ENCODE results near the gene MYL5.
"Not testable (repeated sequence)": the region's sequence is repeated elsewhere in the genome, so short reads cannot be mapped to it uniquely, and the experiment has no call there.

DNA sequence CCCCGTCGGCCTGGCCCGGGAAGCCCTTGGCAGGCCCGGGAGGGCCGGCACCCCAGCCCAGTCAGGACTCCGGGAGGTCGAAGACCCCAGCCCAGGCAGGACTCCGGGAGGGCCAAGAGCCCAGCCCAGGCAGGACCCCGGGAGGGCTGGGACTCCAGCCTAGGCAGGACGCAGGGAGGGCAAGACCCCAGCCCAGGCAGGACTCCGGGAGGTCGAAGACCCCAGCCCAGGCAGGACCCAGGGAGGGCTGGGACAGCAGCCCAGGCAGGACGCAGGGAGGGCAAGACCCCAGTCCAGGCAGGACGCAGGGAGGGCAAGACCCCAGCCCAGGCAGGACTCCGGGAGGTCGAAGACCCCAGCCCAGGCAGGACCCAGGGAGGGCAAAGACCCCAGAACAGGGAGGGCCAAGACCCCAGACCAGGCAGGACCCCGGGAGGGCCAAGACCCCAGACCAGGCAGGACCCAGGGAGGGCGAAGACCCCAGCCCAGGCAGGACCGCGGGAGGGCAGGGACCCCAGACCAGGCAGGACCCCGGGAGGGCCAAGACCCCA is 31.8 kb downstream of the MYL5 start:
- not testable (repeated sequence) for TF ChIP-seq ZBTB33 (CRISPR knock-in tag; IDR thresholded peaks at IDR 0.05); AHR (CRISPR knock-in tag; IDR thresholded peaks at IDR 0.05); ZXDC (CRISPR knock-in tag; IDR thresholded peaks at IDR 0.05); SRF (IDR thresholded peaks at IDR 0.05; ENCODE audit: low read depth, low read length); SAFB2 (CRISPR knock-in tag; IDR thresholded peaks at IDR 0.05; ENCODE audit: borderline replicate concordance, low read depth); MTA3 (CRISPR knock-in tag; IDR thresholded peaks at IDR 0.05); EZH2 (conservative IDR thresholded peaks at IDR 0.05; ENCODE audit: low read depth, low read length); SRSF4 (IDR thresholded peaks at IDR 0.05; ENCODE audit: low read depth, low read length, poor library complexity, severe bottlenecking); FOSL1 (CRISPR knock-in tag; IDR thresholded peaks at IDR 0.05; ENCODE audit: borderline replicate concordance); POLR2A (IDR thresholded peaks at IDR 0.05; ENCODE audit: insufficient read depth in 1 of 2, low read depth in 2 of 2, low read length in 2 of 2); ZFYVE20 (CRISPR knock-in tag; IDR thresholded peaks at IDR 0.05; ENCODE audit: borderline replicate concordance, low read depth); ZBTB3 (CRISPR knock-in tag; IDR thresholded peaks at IDR 0.05; ENCODE audit: borderline replicate concordance, low read depth); DNMT3B (CRISPR knock-in tag; conservative IDR thresholded peaks at IDR 0.05)
- TF ChIP-seq, protein P1, sequence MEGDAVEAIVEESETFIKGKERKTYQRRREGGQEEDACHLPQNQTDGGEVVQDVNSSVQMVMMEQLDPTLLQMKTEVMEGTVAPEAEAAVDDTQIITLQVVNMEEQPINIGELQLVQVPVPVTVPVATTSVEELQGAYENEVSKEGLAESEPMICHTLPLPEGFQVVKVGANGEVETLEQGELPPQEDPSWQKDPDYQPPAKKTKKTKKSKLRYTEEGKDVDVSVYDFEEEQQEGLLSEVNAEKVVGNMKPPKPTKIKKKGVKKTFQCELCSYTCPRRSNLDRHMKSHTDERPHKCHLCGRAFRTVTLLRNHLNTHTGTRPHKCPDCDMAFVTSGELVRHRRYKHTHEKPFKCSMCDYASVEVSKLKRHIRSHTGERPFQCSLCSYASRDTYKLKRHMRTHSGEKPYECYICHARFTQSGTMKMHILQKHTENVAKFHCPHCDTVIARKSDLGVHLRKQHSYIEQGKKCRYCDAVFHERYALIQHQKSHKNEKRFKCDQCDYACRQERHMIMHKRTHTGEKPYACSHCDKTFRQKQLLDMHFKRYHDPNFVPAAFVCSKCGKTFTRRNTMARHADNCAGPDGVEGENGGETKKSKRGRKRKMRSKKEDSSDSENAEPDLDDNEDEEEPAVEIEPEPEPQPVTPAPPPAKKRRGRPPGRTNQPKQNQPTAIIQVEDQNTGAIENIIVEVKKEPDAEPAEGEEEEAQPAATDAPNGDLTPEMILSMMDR (CRISPR knock-in tag; IDR thresholded peaks at IDR 0.05), result not testable (repeated sequence)
